Measurements from ENCODE around the gene ALPL.
A peak's percentile ranks its signal among the peaks of the same experiment; 100 is the strongest.
"Not testable (repeated sequence)": the region's sequence is repeated elsewhere in the genome, so short reads cannot be mapped to it uniquely, and the experiment has no call there.

The ALPL gene

DNA sequence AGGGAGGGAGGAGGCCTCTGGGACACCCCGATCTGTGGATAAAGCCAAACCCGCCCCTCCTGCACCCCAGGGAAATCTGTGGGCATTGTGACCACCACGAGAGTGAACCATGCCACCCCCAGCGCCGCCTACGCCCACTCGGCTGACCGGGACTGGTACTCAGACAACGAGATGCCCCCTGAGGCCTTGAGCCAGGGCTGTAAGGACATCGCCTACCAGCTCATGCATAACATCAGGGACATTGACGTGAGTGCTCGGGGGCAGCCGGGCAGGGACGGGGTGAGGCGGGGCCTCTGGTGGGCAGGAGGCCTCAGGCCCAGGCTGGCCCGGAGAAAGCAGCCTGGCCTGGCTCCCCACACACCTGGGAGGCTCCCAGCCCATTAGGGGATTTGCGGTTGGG is 54.7 kb downstream of the ALPL start:
- DNase-seq: no peak

DNA sequence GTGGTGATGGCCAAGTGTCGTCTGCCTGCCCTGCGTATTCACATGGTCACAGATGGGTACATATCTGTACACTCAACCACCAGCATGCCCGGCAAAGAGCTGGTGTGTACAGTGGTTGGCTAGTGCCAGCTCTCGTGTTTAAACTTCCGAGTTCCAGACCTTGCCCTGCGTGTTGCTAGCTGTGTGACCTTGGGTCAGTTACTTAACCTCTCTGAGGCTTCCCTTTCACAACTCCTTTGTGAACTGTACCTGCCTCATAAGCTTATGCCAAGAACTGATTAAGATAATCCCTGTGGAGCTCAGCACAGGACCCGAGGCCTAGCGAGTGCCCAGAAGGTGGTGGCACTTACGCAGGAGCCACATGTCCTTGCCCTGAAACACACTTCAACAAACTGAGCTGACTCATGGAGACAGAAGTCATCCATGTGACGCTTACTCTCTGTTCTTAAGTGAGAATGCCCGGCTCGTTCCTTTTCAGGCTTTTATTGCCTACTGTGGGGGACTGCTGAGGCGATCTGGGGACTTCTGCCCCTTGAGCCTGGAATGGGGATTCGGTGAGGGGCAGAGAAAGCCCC is 55.4 kb downstream of the ALPL start:
- DNase-seq: no peak

DNA sequence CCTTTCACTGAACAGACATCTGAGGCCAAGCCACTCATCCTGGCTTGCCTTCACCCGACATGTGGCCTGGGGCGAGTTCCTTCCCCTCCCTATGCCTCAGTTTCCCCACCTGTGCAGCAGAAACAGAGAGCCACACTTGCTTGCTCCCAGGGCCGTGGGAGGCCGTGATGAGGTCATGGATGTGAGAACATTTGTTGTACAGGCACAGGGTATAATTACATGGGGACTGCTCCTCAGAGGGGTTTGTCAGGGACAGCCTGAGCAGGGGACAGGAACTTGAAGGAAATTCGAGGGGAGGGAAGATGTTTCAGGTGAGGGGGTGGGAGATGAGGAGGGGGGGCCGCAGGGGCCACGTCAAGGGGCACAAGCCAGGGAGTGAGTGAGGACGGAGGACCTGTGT is 56.1 kb downstream of the ALPL start:
- DNase-seq: no peak

DNA sequence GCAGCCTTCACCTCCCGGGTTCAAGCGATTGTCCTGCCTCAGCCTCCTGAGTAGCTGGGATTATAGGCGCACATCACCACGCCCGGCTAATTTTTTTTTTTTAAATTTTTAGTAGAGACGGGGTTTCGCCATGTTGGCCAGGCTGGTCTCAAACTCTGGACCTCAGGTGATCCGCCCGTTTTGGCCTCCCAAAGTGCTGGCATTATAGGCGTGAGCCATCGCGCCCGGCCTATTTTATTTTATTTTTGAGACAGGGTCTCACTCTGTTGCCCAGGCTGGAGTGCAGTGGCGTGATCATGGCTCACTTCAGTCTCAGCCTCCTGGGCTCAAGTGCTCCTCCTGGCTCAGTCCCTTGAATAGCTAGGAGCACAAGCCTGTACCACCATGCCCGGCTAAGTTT is 57.1 kb downstream of the ALPL start:
- not testable (repeated sequence) for DNase-seq

DNA sequence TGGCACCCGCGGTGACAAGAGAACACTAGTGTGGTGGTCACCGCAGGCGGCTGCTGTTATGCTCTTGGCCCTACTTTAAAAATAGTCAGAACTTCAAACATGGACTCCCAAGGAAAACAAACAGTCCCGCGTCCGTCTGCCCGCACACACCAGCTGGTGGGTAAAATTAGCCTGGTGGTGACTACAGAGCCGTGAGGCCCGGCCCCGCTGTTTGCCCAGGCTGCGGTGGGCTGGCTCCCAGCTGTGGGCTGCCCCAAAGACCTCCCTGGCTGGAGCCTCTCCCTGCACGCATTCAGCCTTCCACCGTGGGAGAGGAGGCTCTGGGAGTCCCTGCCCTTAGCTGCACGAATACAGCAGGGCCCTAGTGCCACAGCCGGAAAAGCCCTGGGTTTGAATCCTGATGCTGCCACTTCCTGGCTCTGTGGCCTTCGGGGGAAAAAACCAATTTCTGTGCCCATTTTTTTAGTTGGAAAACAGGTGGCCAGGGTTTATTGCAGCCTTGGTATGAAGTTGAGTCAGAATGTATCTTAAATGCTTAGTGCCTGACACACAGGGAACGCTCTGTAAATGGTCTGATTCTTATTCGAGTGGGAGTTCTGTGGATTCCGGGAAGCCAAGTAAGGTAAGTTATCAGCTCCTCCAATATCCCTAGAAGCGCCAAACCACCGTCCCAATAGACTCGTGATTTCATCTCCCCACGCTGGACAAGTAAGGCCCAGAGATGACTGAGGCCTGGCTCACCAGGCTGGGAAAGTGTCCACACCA is 58.2 kb downstream of the ALPL start:
- DNase-seq: no peak

DNA sequence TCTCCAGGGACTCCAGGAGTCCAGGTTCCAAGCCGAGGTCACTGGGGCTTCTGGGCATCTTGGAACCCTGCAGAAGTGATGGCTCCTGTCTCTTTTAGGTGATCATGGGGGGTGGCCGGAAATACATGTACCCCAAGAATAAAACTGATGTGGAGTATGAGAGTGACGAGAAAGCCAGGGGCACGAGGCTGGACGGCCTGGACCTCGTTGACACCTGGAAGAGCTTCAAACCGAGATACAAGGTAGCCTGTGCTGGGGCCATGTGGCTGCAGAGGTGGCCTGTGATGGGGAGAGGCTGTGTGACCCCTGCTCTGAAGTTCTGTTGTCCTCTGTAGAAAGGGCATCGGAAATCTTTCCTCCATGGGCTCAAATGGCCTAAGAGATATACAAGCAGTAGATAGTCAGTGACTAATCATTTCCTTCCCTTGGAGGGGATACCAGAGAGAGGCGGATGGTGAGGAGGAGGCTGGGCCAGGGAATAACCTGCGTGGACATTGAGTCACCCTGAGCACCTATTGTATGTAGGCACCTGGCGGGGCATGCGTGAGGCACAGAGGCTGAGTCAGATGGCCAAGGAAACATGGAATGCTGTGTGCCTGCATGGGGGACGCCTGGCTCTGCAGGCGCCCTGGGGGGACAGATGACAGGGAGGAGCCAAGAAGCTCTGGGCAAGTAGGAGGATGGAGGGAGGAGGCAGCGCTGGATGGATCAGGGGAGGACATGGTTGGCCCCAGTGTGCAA is 59.0 kb downstream of the ALPL start:
- no peak for DNase-seq

DNA sequence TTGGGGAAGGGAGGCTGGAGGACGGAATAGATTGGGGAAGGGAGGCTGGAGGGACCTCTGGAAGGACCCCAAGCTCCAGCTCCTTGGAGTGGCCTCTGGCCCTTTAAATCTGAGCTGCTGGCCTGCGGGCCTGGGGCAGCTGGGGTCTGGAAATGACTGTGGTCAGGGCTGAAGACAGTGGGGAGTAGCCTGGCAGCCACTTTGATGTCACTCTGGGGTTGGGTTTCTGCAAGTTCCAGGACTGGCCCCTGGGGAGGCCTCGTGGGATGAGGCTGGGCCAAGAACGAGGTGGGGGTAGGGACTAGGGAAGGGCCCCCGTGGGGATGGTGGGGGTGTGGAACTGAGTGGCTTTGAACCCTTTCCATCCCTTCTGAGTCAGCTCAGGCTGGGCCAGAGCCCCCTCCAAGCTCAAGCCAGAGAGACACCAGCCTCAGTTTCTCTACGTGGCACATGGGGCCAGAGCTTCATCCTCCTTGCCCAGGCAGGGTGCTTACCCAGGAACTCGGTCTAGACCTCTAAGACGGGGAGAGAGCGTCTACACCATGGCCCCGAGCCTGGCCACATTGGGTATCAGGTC is 59.7 kb downstream of the ALPL start:
- no peak for DNase-seq

DNA sequence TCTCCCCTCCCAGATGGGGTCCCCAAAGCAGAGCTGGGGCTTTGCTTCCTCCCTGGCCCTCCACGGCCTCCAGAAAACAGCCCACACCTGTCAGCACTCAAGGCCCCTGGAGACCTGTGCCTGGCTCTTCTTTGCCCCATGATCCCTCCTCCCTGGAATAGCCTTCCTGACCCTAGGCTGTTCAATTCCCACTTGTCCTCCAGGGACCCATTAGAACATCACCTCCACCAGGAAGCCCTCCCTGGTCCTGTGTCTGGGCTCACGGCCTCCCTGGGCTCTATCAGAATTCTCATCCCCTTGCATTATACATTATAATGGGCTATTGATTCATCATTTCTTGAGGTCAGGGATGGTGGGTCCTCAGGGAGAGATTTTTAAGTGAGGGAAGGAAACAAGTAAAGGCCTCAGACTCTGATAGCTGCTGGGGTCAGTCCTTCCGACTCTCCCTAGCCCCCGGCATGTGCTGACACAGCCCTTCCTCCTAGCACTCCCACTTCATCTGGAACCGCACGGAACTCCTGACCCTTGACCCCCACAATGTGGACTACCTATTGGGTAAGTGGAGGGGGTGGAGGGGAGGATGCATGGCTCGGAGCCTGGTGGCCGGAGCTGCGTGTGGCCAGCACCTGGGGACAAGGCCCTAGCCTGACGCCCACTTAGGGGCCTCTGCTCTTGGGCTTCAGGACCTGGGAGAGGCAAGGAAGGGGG is 60.8 kb downstream of the ALPL start:
- no peak for DNase-seq

DNA sequence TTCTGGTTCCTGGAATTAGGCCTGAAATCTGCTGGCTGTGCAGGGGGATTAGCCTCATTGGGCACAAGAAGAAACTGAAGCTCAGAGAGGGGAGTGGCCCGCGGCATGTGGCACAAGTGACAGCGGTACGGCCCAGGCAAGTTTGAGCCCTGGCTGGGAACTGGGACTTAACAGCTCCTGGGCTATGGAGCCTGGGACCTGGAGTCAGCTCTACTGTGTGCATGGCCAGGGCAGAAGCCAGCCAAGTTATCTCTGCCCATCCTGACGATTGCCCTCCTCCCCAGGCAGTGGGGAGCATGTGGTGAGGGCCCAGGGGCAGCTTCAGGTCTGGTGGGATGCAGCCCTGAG is 61.3 kb downstream of the ALPL start:
- DNase-seq: no peak

DNA sequence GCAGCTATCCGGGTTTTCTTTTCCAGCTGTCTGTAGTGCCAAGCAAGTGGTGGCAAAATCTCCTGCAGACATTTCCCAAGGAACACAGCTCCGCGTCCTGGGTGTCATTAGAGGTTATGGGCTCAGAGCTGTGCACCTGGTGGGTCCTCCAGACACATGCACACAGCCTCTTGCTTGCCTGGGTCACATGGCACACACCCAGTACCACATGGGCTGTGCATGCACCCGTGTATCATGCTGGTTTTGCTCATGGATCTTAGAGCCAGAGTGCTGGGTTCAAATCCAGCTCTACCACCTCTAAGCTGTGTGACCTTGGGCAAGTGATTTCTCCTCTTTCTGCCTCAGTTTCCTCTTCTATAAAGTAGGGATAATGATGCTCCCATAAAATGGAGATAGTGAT is 61.7 kb downstream of the ALPL start:
- DNase-seq: no peak

DNA sequence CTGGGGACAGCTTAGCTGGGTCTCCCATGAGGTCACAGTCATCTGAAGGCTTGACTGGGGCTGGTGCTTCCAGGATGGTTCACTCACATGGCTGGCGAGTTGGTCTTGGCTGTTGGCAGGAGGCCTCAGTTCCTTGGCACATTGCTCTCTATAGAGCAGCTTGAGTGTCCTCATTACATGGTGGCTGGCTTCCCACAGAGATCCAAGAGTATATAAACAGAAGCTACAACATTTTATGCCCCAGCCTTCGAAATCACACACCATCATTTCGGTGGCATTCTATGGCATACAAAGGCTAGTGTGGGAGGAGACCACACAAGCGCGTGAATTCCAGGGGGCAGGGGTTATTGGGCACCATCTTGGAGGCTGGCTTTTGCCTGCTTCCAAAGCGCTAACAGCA is 63.0 kb downstream of the ALPL start:
- DNase-seq: no peak

DNA sequence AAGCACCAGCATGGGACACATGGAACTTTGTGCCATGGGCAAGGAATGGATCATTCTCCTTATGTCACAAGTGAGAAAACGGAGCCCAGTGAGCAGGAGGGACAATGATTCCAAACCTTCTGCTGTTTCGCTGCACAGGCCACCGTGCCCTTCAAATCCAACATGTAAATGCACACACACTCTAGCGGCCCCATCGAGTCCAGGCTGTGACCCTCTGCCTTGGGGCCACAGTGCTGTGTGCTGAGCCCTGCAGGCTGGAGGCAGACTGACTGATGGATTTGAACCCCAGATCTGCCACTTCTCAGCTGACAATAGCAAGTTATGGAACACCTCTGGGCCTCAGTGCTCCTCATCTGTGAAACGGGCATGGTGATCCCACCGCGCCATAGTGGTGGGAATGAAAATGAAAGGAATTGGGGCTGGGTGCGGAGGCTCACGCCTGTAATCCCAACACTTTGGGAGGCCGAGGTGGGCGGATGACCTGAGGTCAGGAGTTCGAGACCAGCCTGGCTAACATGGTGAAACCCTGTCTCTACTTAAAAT is 63.6 kb downstream of the ALPL start:
- DNase-seq: no peak

DNA sequence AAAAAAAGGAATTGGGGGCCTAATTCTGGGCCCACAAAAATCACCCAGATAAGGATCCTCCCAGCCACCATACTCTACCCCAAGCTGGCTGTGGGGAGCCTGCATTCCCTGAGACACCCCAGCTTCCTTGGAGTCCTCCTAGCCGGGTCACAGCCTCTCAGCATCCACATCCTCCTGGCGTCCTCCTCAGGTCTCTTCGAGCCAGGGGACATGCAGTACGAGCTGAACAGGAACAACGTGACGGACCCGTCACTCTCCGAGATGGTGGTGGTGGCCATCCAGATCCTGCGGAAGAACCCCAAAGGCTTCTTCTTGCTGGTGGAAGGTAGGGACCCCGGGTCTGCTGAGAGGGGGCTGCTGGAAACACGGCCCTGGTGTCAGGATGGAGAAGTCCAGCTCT is 64.3 kb downstream of the ALPL start:
- DNase-seq: no peak

DNA sequence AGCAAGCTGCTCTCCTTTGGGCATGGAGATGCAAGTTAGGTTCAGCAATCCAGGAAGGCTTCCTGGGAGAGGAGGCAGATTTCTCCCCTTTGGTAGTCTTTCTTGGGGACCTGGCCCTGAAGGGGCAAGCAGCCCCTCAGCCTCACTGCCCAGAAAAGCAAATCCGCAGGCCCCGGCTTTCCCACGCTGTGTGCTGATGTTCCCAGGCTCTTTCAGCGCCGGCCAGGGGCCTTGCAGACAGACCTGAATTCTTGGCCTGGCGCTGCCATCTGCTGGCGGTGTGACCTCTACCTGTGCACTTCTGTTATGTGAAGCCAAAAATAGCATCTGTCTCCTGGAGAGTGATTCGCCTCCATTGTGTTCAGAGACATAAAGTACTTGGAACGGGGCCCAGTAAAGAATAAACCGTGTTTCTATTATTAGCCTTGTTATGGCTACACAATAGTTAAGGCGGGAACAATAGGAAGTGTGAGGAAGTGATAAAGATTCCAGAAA is 64.8 kb downstream of the ALPL start:
- DNase-seq: peak; percentile 49

DNA sequence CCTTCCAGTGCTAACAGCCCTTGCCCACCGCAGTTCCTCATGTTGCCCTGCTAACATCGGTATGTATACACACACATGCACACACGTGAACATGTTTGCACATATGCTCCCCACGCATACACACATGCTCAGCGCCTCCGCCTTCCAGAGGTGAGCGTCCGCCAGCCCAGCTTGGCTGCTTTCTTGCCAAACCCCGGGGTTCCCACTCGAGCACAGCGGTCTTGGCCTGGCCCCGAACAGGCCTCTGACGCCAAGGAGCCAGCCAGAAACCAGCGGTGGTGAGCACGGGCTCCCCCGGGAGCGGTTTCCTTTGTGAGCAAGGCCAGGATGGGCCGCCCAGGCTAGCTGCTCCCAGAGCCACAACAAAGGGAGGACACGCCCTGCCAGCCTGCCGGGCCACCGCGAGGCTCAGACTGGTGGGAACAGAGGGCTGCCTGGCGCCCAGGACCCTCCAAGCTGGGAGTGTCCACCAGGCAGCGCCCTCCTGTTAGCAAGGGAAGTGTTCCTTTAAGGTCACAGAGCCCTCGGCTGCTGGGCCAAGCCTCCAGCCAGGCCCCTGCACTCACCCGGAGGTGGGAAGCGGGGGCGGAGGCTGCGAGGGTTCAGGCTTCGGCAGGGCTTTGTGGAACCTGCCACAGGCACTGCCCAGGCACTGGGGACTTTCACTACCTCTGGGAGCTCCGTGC is 65.4 kb downstream of the ALPL start:
- DNase-seq: no peak

DNA sequence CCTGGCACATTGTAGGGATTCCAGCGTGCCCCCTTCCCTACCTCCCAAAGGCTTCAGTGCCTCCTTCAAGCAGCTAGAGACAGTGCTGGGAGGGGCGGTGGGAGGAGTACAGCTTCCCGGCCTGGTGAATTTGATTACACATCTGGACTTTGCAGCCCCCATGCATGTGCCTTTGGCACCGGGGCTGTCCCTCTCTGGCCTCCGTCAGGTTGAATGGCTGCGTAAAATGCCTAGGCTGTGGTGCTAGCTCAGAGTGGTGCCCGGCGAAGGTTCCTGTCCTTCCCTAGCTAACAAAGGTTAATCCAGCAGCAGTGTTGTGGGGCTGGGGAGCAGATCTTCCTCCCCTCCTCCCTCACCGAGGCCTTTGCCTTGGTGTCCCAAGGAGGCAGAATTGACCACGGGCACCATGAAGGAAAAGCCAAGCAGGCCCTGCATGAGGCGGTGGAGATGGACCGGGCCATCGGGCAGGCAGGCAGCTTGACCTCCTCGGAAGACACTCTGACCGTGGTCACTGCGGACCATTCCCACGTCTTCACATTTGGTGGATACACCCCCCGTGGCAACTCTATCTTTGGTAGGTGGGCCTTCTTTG is 66.2 kb downstream of the ALPL start:
- no peak for DNase-seq

DNA sequence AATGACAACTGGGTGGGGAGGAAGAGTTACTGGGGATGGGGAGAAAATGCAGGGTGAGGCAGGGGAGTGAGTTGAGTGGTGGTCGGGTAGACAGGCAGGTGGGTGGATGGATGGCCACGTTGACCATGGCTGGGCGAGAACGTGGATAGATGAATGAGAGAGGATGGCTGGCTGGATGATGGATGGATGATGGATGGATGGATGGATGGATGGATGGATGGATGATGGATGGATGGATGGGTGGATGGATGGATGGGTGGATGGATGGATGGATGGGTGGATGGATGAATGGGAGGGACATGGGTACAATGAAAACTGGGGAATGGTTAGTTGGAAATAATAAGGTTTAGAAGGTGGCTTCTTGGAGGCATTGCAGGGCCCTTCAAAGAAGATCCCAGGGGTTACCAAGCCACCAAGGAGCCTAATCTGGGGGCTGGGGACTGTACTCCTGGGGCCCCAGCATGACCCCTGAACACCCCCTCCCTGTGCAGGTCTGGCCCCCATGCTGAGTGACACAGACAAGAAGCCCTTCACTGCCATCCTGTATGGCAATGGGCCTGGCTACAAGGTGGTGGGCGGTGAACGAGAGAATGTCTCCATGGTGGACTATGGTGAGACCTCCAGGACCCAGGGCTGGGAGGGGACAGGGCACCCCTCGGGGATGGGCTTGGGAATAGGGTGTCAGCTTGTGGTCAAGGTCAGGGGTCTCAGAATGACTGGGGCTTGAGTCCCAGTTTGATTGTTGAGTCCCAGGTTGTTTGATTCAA is 67.0 kb downstream of the ALPL start:
- no peak for DNase-seq

DNA sequence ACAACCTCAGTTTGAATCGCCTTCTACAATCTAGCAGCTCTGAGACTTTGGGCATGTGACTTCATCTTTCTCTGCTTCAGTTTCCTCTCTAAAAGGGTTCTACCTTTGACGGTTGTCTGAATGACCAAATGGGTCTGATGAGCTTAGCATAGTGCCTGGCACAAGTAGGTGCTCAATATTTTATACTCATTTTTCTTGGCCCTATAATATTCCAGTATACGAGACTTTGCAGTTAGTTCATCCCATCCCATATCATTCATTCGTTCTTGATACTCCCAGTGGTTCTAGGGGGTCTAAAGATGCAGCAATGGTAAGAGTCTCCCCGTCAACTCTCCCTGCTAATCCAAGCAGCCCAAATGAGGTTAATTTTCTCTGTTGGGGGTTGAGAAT is 67.6 kb downstream of the ALPL start:
- no peak for DNase-seq

DNA sequence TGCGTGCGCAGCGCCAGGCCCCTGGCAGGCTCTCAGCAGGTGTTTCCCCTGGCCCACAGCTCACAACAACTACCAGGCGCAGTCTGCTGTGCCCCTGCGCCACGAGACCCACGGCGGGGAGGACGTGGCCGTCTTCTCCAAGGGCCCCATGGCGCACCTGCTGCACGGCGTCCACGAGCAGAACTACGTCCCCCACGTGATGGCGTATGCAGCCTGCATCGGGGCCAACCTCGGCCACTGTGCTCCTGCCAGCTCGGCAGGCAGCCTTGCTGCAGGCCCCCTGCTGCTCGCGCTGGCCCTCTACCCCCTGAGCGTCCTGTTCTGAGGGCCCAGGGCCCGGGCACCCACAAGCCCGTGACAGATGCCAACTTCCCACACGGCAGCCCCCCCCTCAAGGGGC is 68.1 kb downstream of the ALPL start:
- no peak for DNase-seq

DNA sequence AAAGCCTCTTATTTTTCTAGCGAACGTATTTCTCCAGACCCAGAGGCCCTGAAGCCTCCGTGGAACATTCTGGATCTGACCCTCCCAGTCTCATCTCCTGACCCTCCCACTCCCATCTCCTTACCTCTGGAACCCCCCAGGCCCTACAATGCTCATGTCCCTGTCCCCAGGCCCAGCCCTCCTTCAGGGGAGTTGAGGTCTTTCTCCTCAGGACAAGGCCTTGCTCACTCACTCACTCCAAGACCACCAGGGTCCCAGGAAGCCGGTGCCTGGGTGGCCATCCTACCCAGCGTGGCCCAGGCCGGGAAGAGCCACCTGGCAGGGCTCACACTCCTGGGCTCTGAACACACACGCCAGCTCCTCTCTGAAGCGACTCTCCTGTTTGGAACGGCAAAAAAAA is 68.7 kb downstream of the ALPL start:
- DNase-seq: no peak

DNA sequence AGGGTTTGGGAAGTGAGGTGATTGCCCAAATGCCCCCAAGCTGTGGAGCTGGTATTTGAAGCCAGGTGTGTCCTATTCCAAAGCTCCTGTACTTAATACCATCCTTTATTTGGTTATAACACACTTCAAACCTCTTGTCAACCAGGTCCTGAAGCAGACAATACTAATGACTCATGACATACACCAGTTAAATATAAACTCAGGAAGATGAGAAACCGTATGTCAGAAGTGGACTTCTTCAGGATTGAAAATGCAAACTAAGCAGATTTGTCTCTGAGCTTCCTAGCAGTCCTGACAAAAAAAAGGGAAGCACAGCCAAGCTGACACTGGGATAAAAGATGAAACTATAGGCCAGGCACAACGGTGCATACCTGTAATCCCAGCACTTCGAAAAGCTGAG is 70.6 kb downstream of the ALPL start:
- no peak for DNase-seq
